Measurements from ENCODE around the gene GPR149. TPM values are rescaled to one million over a fixed set of nuclear protein-coding genes. Genes with fewer than 3 reads are reported as not detected.

GPR149 gene
- total RNA-seq, 1 donor from 2014 or later, result not detected

- Mint-ChIP-seq H3K27me3 (ENCODE audit: low read depth) (peaks cover 39% of the 10 kb centered on the region), H3K27ac (ENCODE audit: unreplicated experiment) (no peak overlapping the region), H3K9me3 (ENCODE audit: low read depth) (no peaks in the 10 kb centered on the region), H3K4me1 (ENCODE audit: low read depth) (peaks cover 14% of the 10 kb centered on the region), H3K4me3 (ENCODE audit: unreplicated experiment) (no peak overlapping the region), H3K36me3 (ENCODE audit: low read depth) (peaks cover 2% of the 10 kb centered on the region)
- no peak for TF ChIP-seq CTCF (IDR thresholded peaks at IDR 0.05)
- no peak for DNase-seq (ENCODE audit: low spot score)
These were observed 1.1 kb upstream of the GPR149 start for GRCh38 chr3:154431043-154431442.

GRCh38 chr3:154428286-154429206 lies 1.4 kb downstream of the GPR149 start:
- no peak overlapping the region for H3K27ac Mint-ChIP-seq (ENCODE audit: unreplicated experiment)
- peaks cover 2% of the 10 kb centered on the region for H3K36me3 Mint-ChIP-seq (ENCODE audit: low read depth)
- H3K27me3 Mint-ChIP-seq (ENCODE audit: low read depth), result peaks cover 50% of the 10 kb centered on the region
- no peak for TF ChIP-seq CTCF (IDR thresholded peaks at IDR 0.05)
- no peaks in the 10 kb centered on the region for H3K9me3 Mint-ChIP-seq (ENCODE audit: low read depth)
- H3K4me3 Mint-ChIP-seq (ENCODE audit: unreplicated experiment), result peak overlapping the region; percentile 55
- DNase-seq (ENCODE audit: low spot score), result no peak
- H3K4me1 Mint-ChIP-seq (ENCODE audit: low read depth), result peaks cover 14% of the 10 kb centered on the region

GRCh38 chr3:154427685-154428285 lies 2.2 kb downstream of the GPR149 start:
- TF ChIP-seq CTCF (IDR thresholded peaks at IDR 0.05), result no peak
- H3K4me1 Mint-ChIP-seq (ENCODE audit: low read depth), result peaks cover 14% of the 10 kb centered on the region
- H3K36me3 Mint-ChIP-seq (ENCODE audit: low read depth), result peaks cover 2% of the 10 kb centered on the region
- peaks cover 51% of the 10 kb centered on the region for H3K27me3 Mint-ChIP-seq (ENCODE audit: low read depth)
- no peak overlapping the region for H3K27ac Mint-ChIP-seq (ENCODE audit: unreplicated experiment)
- H3K9me3 Mint-ChIP-seq (ENCODE audit: low read depth), result no peaks in the 10 kb centered on the region
- DNase-seq (ENCODE audit: low spot score), result peak; percentile 67
- peak overlapping the region; percentile 55 for H3K4me3 Mint-ChIP-seq (ENCODE audit: unreplicated experiment)

- H3K36me3 Mint-ChIP-seq (ENCODE audit: low read depth), result no peaks in the 10 kb centered on the region
- peaks cover 25% of the 10 kb centered on the region for H3K27me3 Mint-ChIP-seq (ENCODE audit: low read depth)
- H3K9me3 Mint-ChIP-seq (ENCODE audit: low read depth), result no peaks in the 10 kb centered on the region
- no peak overlapping the region for H3K27ac Mint-ChIP-seq (ENCODE audit: unreplicated experiment)
- H3K4me3 Mint-ChIP-seq (ENCODE audit: unreplicated experiment), result no peak overlapping the region
- TF ChIP-seq CTCF (IDR thresholded peaks at IDR 0.05), result no peak
- DNase-seq (ENCODE audit: low spot score), result no peak
- peaks cover 1% of the 10 kb centered on the region for H3K4me1 Mint-ChIP-seq (ENCODE audit: low read depth)
These were observed 7.3 kb downstream of the GPR149 start for GRCh38 chr3:154422694-154423093.

GRCh38 chr3:154421083-154421482 lies 8.9 kb downstream of the GPR149 start:
- no peak for TF ChIP-seq CTCF (IDR thresholded peaks at IDR 0.05)
- no peak for DNase-seq (ENCODE audit: low spot score)
- no peak overlapping the region for H3K27ac Mint-ChIP-seq (ENCODE audit: unreplicated experiment)
- H3K4me1 Mint-ChIP-seq (ENCODE audit: low read depth), result no peaks in the 10 kb centered on the region
- H3K4me3 Mint-ChIP-seq (ENCODE audit: unreplicated experiment), result no peak overlapping the region
- H3K9me3 Mint-ChIP-seq (ENCODE audit: low read depth), result peaks cover 3% of the 10 kb centered on the region
- H3K27me3 Mint-ChIP-seq (ENCODE audit: low read depth), result peaks cover 12% of the 10 kb centered on the region
- H3K36me3 Mint-ChIP-seq (ENCODE audit: low read depth), result no peaks in the 10 kb centered on the region

Data from chondrocyte (in vitro differentiated cells).